Esophagus squamous epithelium (tissue), 4 donors: ENCODE results near the gene CYB561D2.

ENCODE experiments used
- CTCF ChIP-seq, 6 experiments: fragments of 450-650 bp in 4 of 6; fragments of 200-600 bp in 2 of 6; sonication (generic) in 2 of 6; IDR thresholded peaks; one replicate each; pipeline ENCODE4 v1.5.1; 2016 to 2019; ENCODE audit warnings: antibody characterized with exemption in 6 of 6, mild to moderate bottlenecking in 4 of 6, moderate library complexity in 4 of 6
- POLR2A ChIP-seq, 4 donors: fragments of 450-650 bp; IDR thresholded peaks; one replicate each; pipeline ENCODE4 v1.6.1; 2017; ENCODE audit warnings: antibody characterized with exemption in 4 of 4, mild to moderate bottlenecking in 4 of 4, moderate library complexity in 3 of 4

DNA sequence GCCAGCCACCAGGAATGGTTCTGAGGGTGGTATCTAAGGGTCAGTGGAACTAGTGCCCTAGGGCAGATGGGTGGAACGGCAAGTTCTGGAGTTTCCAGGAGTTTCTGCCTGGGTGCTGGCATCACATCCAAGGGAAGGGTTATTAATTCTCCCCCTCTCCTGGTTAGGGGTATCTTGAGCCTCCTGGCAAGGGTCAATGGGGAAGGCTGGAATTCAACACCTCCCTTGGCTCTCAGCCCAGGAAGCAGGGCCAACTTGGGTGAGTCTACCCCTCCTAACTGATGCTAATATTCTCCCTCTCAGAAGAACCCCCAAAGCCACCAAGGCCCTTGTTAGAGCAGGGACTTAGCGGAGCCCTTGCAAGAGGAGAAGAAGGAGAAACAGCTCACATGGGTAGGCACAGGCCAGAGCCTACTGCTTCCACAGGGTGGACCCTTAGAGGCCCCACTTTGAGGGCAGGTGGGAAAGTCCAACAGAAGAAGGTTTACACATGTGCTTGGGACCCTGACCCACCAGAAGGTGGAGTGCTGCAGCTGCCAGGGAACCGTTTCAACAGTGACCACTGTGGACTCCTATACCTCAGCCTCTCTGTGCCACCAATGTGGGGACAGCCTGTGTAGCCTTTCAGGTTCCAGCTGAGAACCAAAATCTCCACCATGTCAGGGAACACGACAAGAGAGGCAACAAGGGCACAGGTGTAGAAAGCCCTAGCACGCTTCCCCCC, 5.3 kb downstream of the CYB561D2 start:
- TF ChIP-seq CTCF (IDR thresholded peaks at IDR 0.05) (no peak), POLR2A (IDR thresholded peaks at IDR 0.05) (no peak)
